ENCODE measurements around the gene EIF3B.
"Not testable (repeated sequence)": the region's sequence is repeated elsewhere in the genome, so short reads cannot be mapped to it uniquely, and the experiment has no call there.

The EIF3B gene

DNA sequence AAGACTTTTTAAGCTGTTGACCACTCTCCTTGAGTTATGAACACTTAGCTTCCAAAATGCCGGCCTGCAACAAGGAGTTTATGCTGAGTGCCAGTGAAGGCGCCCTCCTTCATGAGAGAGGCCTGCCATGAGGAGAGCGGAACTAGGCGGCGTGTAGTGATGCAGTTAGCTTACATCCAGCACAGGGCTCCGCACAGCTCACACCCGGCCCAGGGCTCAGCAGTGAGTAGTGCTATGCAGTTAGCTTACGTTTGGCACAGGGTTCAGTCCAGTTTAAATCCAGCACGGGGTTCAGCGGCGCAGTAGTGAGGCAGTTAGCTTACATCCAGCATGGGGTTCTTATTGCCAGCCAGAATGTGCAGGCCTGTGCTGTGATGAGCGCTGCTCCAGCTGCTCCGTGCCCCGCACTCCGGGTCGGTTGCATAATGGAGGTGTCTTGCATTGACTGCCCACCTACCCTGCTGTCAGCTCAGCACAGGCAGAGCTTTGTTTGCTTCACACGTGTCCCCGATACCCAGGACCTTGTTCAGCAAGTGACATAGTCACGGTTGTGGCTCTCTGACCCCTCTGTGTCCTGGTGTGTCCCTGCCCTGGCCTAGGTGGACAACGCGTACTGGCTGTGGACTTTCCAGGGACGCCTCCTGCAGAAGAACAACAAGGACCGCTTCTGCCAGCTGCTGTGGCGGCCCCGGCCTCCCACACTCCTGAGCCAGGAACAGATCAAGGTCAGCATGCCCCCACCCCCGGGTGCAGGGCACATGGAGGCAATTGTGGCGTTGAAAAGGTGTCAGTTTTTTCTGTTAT, 21.9 kb downstream of the EIF3B start:
- DNase-seq (ENCODE audit: low spot score), result no peak

DNA sequence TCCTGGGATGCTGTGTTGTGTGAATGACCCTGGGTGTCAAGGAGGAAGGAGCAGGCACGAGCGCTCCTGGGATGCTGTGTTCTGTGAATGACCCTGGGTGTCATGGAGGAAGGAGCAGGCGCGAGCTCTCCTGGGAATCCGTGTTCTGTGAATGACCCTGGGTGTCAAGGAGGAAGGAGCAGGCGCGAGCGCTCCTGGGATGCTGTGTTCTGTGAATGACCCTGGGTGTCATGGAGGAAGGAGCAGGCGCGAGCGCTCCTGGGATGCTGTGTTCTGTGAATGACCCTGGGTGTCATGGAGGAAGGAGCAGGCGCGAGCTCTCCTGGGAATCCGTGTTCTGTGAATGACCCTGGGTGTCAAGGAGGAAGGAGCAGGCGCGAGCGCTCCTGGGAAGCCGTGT, 22.9 kb downstream of the EIF3B start:
- not testable (repeated sequence) for DNase-seq (ENCODE audit: low spot score)

DNA sequence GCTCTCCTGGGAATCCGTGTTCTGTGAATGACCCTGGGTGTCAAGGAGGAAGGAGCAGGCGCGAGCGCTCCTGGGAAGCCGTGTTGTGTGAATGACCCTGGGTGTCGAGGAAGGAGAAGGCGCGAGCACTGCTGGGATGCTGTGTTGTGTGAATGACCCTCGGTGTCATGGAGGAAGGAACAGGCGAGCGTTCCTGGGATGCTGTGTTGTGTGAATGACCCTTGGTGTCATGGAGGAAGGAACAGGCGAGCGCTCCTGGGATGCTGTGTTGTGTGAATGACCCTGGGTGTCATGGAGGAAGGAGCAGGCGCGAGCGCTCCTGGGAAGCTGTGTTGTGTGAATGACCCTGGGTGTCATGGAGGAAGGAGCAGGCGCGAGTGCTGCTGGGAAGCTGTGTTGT, 23.5 kb downstream of the EIF3B start:
- not testable (repeated sequence) for DNase-seq (ENCODE audit: low spot score)

DNA sequence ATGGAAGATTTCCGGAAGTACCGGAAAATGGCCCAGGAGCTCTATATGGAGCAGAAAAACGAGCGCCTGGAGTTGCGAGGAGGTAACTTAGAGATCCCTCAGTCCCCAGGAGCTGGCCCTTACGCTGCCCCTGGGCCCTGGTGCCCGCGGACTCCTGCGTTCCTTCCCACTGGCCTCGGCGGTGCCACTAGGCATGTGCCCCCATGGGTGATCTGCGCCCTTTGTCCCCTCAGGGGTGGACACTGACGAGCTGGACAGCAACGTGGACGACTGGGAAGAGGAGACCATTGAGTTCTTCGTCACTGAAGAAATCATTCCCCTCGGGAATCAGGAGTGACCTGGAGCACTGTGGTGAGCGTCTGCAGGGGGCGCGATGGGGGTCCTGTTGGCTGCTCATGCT, 24.5 kb downstream of the EIF3B start:
- no peak for DNase-seq (ENCODE audit: low spot score)

- DNase-seq (ENCODE audit: low spot score), result no peak
These were observed 25.3 kb downstream of the EIF3B start for GRCh38 chr7:2379821-2380450.

DNA sequence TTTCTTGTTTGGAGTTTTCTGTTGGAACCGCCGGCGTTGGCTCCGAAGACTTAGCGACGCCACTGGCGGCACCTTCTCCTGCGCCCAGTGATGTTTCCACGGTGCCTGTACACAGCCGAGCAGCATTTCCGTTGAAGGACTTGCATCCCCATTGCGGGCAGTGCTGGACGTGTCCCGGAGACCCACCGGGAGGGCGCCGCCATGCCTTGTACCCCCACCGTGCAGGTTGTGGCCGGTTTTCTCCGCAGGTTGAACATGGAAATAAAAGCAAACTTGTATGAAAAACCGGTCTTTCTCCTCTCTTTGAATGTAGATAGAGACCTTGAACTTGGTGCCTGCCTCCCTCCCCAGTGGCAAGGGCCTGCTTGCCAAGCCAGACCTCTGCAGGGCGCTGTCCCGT, 25.8 kb downstream of the EIF3B start:
- DNase-seq (ENCODE audit: low spot score), result no peak

DNA sequence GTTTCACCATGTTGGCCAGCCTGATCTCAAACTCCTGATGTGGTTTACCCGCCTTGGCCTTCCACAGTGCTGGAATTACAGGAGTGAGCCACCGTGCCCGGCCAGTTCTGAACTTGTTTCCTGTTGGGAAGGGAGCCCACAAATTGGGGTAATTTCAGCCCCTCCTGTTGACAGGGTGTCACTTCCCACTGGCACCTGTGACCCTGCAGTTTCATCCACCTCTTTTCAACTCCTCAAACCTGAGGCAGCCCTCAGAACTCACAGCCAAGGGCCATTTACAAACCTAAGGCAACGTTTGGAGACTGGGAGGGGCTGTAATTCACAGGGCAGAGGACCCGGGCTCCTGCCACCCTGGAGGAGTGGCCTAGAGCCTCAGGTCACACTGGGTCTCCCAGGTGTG, 26.6 kb downstream of the EIF3B start:
- DNase-seq (ENCODE audit: low spot score), result no peak

- no peak for DNase-seq (ENCODE audit: low spot score)
These were observed 27.4 kb downstream of the EIF3B start for GRCh38 chr7:2381881-2382509.

- DNase-seq (ENCODE audit: low spot score), result no peak
These were observed 29.1 kb downstream of the EIF3B start for GRCh38 chr7:2383543-2384274.

DNA sequence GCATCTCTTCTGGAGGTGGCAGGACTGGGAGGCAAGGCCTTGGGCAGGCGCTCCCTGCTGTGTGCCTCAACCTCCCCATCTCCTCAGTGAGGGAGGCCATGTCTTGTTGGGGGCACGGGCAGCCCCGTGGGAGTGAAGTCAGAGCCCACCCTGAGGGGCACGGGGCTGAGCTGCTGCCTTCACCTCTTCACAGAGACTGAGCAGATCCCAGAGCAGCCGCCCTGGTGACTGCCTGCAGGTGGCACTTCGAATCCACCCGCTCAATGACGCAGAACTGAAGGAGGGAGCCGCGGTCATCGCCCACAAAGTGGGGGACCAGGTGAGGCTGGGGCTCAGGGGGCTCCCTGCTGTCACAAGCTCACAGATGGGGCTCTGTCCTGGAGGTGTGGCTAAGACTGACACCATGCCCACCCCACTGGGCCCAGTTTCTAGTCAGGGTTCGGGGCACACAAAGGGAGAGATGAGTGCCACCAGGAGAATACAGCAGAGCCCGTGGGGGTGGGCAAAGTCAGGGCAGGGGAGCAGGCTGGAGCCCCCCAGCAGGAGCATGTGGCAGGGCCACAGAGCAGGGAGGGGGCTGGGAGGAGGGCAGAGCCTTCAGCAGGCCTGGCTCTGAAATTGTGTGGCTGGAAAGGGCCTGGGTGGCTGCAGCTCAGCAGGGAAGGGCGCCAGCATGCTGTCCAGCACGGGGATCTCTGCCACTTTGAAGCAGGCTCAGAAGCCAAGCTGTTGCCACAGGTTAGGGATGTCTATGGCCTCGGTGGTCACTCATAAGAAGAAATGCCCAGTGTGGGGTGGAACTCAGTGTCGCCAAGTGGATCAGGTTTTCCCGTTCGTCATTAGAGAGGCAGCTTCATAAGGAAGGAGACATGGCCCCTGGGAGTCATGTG, 30.0 kb downstream of the EIF3B start:
- peak; percentile 53 for DNase-seq (ENCODE audit: low spot score)

- not testable (repeated sequence) for DNase-seq (ENCODE audit: low spot score)
These were observed 31.5 kb downstream of the EIF3B start for GRCh38 chr7:2386122-2386521.

- DNase-seq (ENCODE audit: low spot score), result no peak
These were observed 32.5 kb downstream of the EIF3B start for GRCh38 chr7:2386964-2387669.

DNA sequence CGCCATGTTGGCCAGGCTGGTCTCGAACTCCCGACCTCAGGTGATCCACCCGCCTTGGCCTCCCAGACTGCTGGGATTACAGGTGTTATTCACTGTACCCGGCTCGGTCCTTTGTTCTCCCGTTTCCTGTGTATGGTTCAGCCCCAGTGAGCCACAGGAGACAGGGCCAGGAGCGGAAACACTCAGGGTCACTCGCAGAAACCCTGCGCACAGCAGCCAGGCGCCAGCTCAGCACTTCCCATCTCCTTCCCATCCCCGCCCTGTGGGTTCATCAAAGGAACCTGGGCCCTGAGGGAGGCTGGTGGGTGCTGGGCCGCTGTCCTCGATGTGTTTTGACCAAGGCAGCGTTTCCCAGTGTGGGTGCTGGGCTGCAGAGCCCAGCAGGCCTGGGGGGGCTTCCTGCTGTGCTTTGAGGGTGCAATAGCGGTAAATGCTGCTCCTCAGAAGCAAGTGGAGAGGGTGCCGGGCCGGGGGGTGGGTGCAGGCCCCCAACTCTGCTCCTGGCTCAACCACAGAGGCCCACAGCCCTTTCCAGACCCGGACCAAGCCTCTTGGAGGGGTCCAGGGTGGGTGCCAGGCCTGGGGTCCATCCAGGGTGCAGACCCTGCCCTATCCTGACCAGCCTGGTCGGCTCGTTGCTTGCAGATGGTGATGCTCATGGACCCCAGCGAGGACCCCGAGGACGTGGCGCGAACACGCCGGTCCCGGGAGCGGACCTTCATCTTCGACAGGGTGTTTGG, 33.4 kb downstream of the EIF3B start:
- DNase-seq (ENCODE audit: low spot score), result no peak

GRCh38 chr7:2388637-2388954, 34.0 kb downstream of the EIF3B start:
- DNase-seq (ENCODE audit: low spot score), result no peak

DNA sequence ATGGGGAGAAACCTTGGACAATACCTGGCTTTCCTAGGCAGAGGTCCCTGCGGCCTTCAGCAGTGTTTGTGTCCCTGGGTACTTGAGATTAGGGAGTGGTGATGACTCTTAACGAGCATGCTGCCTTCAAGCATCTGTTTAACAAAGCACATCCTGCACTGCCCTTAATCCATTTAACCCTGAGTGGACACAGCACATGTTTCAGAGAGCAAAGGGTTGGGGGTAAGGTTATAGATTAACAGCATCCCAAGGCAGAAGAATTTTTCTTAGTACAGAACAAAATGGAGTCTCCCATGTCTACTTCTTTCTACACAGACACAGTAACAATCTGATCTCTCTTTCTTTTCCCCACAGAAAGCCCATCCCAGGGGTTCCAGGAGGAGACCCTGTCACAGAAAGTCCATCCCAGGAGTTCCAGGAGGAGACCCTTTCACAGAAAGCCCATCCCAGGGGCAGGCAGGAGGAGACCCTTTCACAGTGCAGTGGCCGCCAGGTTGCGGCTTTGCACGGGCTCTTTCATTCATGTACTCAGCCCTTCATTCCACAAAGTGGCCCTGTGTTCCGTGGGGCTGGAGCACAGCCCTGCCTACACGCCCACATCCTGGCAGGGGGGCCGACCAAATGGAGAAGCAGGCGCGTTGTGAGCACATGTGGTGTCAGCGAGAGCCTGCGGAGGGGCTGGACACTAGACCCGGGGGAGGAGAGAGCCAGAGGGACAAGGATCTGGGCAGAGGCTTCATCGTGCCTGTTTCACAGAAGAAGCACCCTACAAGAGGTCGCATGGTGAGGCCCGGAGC, 35.6 kb downstream of the EIF3B start:
- DNase-seq (ENCODE audit: low spot score), result not testable (repeated sequence)

DNA sequence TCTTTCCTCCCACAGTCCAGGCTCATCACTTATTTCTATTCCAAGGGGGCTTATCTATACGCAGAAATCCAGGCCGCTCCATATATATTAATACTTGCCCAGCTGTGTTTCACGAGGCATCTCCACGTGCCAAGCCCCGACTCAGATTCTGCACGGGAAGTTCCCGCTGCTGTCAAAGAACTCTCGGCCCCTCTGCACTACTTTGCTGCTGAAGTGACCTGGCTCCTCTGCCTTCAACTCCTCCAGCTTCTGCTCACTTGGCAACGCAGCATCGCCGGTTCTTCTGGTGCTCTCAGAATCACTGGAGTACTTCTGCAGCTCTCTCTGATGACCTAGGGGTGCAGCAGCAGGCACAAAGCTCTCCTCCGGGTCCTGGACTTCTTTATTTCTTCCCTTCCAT, 39.1 kb downstream of the EIF3B start:
- DNase-seq (ENCODE audit: low spot score), result no peak

GRCh38 chr7:2394566-2395082, 40.0 kb downstream of the EIF3B start:
- no peak for DNase-seq (ENCODE audit: low spot score)

- no peak for DNase-seq (ENCODE audit: low spot score)
These were observed 43.9 kb downstream of the EIF3B start for GRCh38 chr7:2398506-2398905.

DNA sequence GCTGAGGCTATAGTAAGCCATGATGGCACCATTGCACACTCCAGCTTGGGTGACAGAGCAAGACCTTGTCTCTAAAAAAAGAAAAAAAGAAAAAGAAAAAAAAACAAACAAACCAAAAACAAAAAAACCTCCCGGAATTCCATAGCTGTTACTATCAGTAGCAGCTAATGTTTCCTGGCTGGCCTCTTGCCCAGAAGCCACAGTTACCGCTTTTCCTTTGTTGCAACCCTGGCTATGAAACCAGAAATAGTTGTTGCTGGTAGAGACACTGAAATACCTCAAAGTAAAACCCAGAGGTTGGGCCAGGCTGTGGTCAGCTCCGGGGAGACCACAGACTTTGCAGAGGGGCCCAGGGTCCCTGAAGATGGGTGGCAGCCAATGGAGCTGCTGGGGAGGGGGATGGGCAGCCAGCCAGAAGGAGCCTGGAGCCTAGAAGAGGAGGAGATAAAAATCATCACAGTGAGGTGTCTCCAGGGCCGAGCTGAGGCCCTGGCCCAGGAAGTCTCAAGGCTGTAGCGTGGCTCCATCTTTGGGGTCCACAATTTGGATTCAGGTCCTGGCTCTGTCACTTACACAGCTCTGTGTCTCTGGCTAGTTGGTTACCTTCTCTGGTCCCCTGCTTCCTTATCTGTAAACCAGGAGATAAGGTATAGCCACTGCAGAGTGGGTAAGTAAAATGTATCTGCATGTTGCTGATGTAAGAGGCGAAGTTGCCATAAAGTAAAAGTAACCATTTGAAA, 45.4 kb downstream of the EIF3B start:
- no peak for DNase-seq (ENCODE audit: low spot score)

Measured in NAMALWA (cell line).